WTC11 (cell line): ENCODE results near the gene CCDC107.

Experiments used
- ETV6 ChIP-seq: sonication (generic); formaldehyde crosslinking; IDR thresholded peaks from 2 replicates; pipeline ENCODE4 v1.8.1; 2022; ENCODE audit warnings: mild to moderate bottlenecking, missing genetic modification reagents
- TCF7 ChIP-seq: sonication (generic); formaldehyde crosslinking; IDR thresholded peaks from 2 replicates; pipeline ENCODE4 v1.8.0; 2022; ENCODE audit warnings: mild to moderate bottlenecking, low read depth, missing genetic modification reagents, moderate library complexity
- TF ChIP-seq, protein P1 (sequence below): fragments of 200-600 bp; IDR thresholded peaks from 2 replicates; pipeline ENCODE4 v1.8.0; 2022; ENCODE audit warnings: antibody characterized with exemption
- TF ChIP-seq, protein P2 (sequence below): sonication (generic); formaldehyde crosslinking; conservative IDR thresholded peaks from 2 replicates; pipeline ENCODE4 v1.8.1; 2022; ENCODE audit warnings: mild to moderate bottlenecking, missing genetic modification reagents
- TF ChIP-seq, protein P3 (sequence below): sonication (generic); formaldehyde crosslinking; IDR thresholded peaks from 2 replicates; pipeline ENCODE4 v1.8.0; 2022; ENCODE audit warnings: missing genetic modification reagents

DNA sequence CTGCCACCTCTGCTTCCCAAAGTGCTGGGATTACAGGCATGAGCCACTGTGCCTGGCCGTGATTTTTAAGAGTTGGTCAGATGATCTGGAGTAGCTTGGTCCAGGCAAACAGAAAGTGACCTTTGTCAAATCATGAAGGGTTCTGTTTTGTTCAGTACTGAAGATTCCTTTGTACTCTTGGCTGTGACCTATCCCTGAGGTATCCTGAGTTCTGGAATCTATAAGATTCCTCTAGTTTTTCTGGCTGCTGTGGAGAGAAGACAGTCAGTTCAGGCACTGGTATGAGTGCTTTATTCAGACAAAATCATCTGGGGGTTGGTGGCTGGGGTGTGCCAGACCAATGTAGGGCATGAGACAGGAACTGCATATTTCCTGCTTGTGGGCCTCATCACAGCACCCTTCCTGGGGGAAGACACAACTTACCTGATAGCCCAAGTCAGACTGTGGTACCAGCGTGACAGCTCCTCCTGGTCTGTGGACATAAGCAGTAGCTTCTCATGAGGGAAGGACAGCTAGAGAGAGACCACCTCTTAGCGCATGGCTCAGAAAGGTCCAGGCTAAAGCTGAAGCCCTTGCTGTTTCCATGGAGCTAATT lies 3.8 kb downstream of the CCDC107 start:
- TF ChIP-seq, protein P1, sequence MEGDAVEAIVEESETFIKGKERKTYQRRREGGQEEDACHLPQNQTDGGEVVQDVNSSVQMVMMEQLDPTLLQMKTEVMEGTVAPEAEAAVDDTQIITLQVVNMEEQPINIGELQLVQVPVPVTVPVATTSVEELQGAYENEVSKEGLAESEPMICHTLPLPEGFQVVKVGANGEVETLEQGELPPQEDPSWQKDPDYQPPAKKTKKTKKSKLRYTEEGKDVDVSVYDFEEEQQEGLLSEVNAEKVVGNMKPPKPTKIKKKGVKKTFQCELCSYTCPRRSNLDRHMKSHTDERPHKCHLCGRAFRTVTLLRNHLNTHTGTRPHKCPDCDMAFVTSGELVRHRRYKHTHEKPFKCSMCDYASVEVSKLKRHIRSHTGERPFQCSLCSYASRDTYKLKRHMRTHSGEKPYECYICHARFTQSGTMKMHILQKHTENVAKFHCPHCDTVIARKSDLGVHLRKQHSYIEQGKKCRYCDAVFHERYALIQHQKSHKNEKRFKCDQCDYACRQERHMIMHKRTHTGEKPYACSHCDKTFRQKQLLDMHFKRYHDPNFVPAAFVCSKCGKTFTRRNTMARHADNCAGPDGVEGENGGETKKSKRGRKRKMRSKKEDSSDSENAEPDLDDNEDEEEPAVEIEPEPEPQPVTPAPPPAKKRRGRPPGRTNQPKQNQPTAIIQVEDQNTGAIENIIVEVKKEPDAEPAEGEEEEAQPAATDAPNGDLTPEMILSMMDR = no peak
- TF ChIP-seq ETV6 (CRISPR knock-in tag) (no peak), TCF7 (CRISPR knock-in tag) (no peak)
- TF ChIP-seq, protein P2, sequence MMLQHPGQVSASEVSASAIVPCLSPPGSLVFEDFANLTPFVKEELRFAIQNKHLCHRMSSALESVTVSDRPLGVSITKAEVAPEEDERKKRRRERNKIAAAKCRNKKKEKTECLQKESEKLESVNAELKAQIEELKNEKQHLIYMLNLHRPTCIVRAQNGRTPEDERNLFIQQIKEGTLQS = no peak
- TF ChIP-seq, protein P3, sequence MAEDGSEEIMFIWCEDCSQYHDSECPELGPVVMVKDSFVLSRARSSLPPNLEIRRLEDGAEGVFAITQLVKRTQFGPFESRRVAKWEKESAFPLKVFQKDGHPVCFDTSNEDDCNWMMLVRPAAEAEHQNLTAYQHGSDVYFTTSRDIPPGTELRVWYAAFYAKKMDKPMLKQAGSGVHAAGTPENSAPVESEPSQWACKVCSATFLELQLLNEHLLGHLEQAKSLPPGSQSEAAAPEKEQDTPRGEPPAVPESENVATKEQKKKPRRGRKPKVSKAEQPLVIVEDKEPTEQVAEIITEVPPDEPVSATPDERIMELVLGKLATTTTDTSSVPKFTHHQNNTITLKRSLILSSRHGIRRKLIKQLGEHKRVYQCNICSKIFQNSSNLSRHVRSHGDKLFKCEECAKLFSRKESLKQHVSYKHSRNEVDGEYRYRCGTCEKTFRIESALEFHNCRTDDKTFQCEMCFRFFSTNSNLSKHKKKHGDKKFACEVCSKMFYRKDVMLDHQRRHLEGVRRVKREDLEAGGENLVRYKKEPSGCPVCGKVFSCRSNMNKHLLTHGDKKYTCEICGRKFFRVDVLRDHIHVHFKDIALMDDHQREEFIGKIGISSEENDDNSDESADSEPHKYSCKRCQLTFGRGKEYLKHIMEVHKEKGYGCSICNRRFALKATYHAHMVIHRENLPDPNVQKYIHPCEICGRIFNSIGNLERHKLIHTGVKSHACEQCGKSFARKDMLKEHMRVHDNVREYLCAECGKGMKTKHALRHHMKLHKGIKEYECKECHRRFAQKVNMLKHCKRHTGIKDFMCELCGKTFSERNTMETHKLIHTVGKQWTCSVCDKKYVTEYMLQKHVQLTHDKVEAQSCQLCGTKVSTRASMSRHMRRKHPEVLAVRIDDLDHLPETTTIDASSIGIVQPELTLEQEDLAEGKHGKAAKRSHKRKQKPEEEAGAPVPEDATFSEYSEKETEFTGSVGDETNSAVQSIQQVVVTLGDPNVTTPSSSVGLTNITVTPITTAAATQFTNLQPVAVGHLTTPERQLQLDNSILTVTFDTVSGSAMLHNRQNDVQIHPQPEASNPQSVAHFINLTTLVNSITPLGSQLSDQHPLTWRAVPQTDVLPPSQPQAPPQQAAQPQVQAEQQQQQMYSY (CRISPR knock-in tag) = no peak
